OCI-LY3 (cell line): ENCODE measurements around the gene TSNAX.

Experiments used
- EZH2phosphoT487 ChIP-seq: fragments of 200-600 bp; shearing (Covaris generic); IDR thresholded peaks from 2 replicates; pipeline ENCODE4 v1.6.1; 2018; ENCODE audit warnings: antibody characterized with exemption, mixed run types, low read depth
- TF ChIP-seq, protein P1 (sequence below): fragments of 200-600, 300-600 bp; sonication (generic); IDR thresholded peaks from 2 replicates; pipeline ENCODE4 v1.5.1; 2014; ENCODE audit warnings: antibody characterized with exemption, low read length, low read depth

DNA sequence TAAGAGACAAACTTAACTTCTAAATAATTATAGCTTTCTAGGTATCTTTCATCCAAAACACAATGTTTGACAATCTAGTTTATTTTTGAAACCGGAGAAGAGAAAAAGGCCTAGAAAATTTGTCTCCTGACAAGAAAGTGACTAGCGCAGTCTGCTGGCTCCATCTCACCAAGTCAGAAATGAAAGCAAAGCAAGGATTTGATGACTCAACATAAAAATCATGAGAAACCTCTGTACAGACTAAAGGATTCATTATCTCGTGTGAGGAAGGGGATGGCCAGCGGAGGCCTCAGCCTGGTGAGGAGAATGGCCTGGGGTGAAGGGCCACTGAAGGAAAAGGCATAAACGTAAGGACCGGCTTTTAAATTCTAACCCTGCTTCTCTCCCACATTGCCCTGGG lies 20.0 kb upstream of the TSNAX start:
- TF ChIP-seq, protein P1, sequence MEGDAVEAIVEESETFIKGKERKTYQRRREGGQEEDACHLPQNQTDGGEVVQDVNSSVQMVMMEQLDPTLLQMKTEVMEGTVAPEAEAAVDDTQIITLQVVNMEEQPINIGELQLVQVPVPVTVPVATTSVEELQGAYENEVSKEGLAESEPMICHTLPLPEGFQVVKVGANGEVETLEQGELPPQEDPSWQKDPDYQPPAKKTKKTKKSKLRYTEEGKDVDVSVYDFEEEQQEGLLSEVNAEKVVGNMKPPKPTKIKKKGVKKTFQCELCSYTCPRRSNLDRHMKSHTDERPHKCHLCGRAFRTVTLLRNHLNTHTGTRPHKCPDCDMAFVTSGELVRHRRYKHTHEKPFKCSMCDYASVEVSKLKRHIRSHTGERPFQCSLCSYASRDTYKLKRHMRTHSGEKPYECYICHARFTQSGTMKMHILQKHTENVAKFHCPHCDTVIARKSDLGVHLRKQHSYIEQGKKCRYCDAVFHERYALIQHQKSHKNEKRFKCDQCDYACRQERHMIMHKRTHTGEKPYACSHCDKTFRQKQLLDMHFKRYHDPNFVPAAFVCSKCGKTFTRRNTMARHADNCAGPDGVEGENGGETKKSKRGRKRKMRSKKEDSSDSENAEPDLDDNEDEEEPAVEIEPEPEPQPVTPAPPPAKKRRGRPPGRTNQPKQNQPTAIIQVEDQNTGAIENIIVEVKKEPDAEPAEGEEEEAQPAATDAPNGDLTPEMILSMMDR: no peak
- no peak for TF ChIP-seq EZH2phosphoT487
